A549 treated with AZD2906 at 1 μM for 4 hours (cell line): Measurements from ENCODE around the gene ZNF341. TPM values are rescaled to one million over a fixed set of nuclear protein-coding genes. Genes with fewer than 3 reads are reported as not detected.

ENCODE experiments used
- total RNA-seq: library from RNA; stranded (reverse); fragments of 200-300 nt; extraction: Qiagen RNA extraction; gene quantifications from 5 replicates; pipeline ENCODE4 v1.2.3, GENCODE V29; 2022

The ZNF341 gene
- 2.7 to 4.7 TPM (median 3.9 TPM) in 5 replicates for total RNA-seq

DNA sequence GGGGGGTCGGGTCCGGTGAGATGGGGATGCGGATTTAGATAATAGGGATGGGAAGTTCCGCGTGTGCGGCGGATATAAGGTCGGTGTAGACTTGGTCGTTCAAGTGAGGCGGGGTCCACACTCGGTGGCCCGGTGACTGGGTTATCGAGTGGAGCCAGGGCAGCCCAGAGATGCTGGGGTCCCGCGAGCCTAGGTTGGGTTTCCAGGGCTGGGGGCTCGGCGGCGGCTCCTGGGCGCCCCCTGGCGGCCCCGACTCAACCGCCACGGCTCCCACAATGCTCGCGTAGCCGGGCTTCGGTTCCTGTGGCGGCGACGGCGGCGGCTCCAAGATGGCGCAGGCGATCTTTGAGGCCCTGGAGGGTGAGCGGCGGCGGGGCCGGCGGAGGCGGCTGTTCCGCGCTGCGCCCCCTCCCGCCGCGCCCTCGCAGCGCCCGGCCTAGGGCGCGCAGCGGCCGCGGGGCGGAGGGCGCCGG is at the start of gene ZNF341:
ZNF341 (plus strand) TSS at position 304 of the 473 bp plus-strand sequence; CDS start at position 330, 26 bp downstream.

DNA sequence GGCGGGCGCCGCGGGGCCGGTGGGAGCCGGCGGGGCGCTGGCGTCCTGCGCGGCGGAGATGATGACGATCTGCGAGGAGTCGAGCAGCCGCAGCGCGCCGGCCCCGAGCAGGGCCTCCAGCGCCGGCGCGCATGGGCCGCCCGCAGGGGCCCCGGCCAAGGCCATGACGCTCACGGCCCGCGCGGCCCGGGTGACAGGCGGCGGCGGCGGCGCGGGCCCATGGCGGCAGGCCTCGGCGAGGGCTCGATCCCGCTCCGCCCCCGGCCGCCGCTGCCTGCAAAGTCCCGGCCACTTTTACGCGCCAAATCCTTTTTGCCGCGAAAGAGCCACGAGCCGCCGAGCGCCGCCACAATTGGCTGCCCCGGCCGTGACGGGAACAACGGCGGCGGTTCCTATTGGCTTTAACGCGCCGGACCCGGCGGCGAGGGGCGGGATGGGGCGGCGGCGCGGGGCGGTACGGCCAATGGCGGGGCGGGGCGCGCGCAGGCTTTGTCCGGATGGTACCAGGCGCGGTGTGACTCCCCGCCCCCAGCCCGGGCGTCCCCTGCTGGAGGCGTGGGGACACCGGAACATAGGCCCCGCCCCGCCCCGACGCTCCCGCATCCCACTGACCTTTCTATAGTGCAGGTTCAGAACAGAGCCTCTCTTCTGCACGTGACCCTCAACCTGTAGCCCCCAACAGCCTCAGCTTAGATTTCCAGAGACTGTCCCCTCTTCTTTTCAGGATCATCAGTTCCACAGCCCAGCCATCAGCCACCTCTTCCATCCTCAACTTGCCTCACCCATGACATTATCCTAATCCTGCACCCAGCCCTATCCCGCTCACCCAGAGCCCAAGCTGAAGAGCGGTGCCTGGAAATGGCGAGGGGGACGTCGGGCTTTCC is 45.5 kb upstream of the ZNF341 start, which contains the start of gene E2F1:
E2F1 (minus strand) TSS at position 286 of the 884 bp plus-strand sequence; CDS start at position 165, 121 bp downstream.

DNA sequence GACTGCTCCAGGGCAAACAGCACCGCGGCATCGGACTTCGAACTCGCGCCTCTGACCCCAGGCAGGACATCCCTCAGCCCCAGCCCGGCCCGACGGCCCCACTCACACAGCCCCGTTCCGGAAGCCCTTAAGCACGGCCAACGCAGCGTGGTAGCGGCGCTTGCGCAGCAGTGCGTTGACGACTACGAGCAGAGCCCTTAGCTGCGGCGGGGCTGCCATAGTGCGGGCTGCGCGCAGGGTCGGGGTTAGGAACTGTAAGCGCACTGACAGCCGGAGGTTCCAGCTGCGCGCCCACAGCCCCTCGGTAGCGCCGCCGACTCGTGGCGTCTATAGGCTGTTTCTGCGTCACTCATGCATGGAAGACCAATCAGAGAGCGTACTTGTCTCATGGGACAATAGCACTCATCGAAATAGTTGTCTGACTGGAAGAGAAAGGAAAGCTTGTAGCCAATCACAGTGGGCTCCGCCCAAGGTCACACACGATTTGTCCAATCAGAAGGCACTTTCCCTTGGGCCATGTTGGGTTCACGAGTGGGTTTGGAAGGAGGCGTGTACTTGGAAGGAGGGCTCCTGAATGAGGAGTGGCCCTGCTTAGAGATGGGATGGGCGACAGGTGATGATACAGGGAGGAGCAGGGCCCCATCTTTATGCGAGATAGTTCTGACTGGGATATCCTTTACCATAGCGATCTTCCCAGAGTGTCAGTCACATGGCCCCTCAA is 11.6 kb upstream of the ZNF341 start, which contains the start of gene PXMP4:
PXMP4 (minus strand) TSS at position 322 of the 721 bp plus-strand sequence; CDS start at position 219, 103 bp downstream.

DNA sequence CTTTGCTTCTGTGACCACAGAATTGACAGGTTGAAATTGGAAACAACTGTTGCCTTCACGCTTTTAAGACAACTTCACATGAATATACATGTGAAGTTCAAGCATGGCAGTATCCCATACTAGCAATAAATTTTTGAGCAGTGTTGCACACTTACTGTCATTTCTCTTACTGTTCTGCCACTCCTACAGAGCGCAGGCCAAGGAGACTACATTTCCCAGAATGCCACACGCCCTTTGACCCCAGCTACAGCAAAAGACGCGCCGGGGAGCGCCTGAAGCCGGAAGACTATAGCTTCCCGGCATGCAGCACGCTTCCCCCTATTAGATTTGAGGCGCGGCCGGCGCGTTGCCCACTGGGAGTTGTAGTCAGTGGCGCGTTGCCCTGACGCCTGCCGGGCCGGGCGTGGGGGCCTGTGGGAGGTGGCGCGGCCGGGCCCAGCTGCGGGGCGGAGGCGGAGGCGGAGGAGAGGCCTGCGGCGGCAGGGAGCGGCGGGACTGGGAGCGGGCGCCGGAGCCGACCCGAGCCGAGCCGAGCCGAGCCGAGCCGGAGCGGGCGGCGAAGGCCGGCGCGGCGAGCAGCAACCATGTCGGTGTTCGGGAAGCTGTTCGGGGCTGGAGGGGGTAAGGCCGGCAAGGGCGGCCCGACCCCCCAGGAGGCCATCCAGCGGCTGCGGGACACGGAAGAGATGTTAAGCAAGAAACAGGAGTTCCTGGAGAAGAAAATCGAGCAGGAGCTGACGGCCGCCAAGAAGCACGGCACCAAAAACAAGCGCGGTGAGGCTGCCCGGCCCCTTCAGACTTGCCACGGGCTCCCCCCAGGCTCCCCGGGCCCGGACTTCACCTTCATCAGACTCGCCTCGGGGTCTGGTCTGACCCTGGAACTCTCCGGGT is 79.3 kb downstream of the ZNF341 start, which contains the start of gene CHMP4B:
CHMP4B (plus strand) TSS at position 464 of the 891 bp plus-strand sequence; CDS start at position 585, 121 bp downstream.

Other genes starting within 250 kb of the ZNF341 start
- 4.4 to 6.2 TPM (median 5.6 TPM) in 5 replicates for gene CBFA2T2, start 241.9 kb upstream of the ZNF341 start, total RNA-seq
- gene C20orf144, start 69.7 kb upstream of the ZNF341 start, total RNA-seq = 0.08 to 0.13 TPM (median 0.11 TPM) in 3 of 5 replicates, not detected in the others
- gene ACTL10, start 65.1 kb upstream of the ZNF341 start, total RNA-seq = not detected in 5 replicates
- 8.9 to 12.4 TPM (median 11.6 TPM) in 5 replicates for gene NECAB3, start 57.6 kb upstream of the ZNF341 start, total RNA-seq
- gene E2F1, start 45.6 kb upstream of the ZNF341 start, total RNA-seq = 22.1 to 28.8 TPM (median 28.2 TPM) in 5 replicates
- gene PXMP4, start 11.7 kb upstream of the ZNF341 start, total RNA-seq = 5.2 to 7.8 TPM (median 6.5 TPM) in 5 replicates
- 139 to 161 TPM (median 156 TPM) in 5 replicates for gene CHMP4B, start 79.4 kb downstream of the ZNF341 start, total RNA-seq